GM12875 (cell line): ENCODE data around the gene SLC13A3.

Experiments
- H3K4me3 ChIP-seq: one replicate; pipeline ENCODE4 v1.5.1; 2011; ENCODE audit warnings: low read depth, low read length, control low read depth
- CTCF ChIP-seq: IDR thresholded peaks from 2 replicates; pipeline ENCODE4 v1.5.1; 2011; ENCODE audit warnings: low read depth, mild to moderate bottlenecking, control low read depth, inconsistent platforms, low read length, moderate library complexity, borderline replicate concordance; ENCODE audit not compliant: insufficient read depth

SLC13A3 gene

GRCh38 chr20:46622165-46622564 is 29.1 kb downstream of the SLC13A3 start:
- TF ChIP-seq CTCF = no peak
- no peak overlapping the region for H3K4me3 ChIP-seq

GRCh38 chr20:46621492-46621891 is 29.8 kb downstream of the SLC13A3 start:
- TF ChIP-seq CTCF = no peak
- H3K4me3 ChIP-seq = no peak overlapping the region

GRCh38 chr20:46619445-46619844 is 31.8 kb downstream of the SLC13A3 start:
- no peak for TF ChIP-seq CTCF
- H3K4me3 ChIP-seq = no peak overlapping the region

GRCh38 chr20:46618316-46619100 is 32.8 kb downstream of the SLC13A3 start:
- no peak overlapping the region for H3K4me3 ChIP-seq
- no peak for TF ChIP-seq CTCF

- no peak overlapping the region for H3K4me3 ChIP-seq
- TF ChIP-seq CTCF = no peak
Measured at GRCh38 chr20:46614503-46614902, 36.8 kb downstream of the SLC13A3 start.

GRCh38 chr20:46610145-46610544 is 41.1 kb downstream of the SLC13A3 start:
- H3K4me3 ChIP-seq = no peak overlapping the region
- TF ChIP-seq CTCF = no peak

GRCh38 chr20:46609043-46609442 is 42.2 kb downstream of the SLC13A3 start:
- no peak for TF ChIP-seq CTCF
- H3K4me3 ChIP-seq = no peak overlapping the region
